ENCODE data around the gene NOS1AP. TPM values are rescaled to one million over a fixed set of nuclear protein-coding genes. Genes with fewer than 3 reads are reported as not detected.

Gene NOS1AP
- total RNA-seq, 2 experiments from 2014 or later = not detected

- Histone ChIP-seq H3K79me2 (ENCODE audit: insufficient read depth, low read depth, low read length) (no peaks in the 10 kb centered on the region), H3K4me3 (ENCODE audit: low read depth, low read length, poor library complexity, severe bottlenecking) (no peak overlapping the region), H3K36me3 (ENCODE audit: insufficient read depth, low read length) (no peaks in the 10 kb centered on the region), H4K20me1 (ENCODE audit: insufficient read depth, low read length) (no peaks in the 10 kb centered on the region), H3K9me2 (ENCODE audit: insufficient read depth, low read length) (no peaks in the 10 kb centered on the region), H3K4me1 (ENCODE audit: insufficient read depth, low read length, poor library complexity, severe bottlenecking) (no peaks in the 10 kb centered on the region), H3K4me2 (ENCODE audit: low read length) (no peak overlapping the region), H3K9me3 (ENCODE audit: low read length) (no peaks in the 10 kb centered on the region), H3K27ac (ENCODE audit: low read depth, low read length, poor library complexity, severe bottlenecking) (no peak overlapping the region), H2AFZ (ENCODE audit: low read length) (no peak overlapping the region)
- POLR2A ChIA-PET = interaction anchor here (1.2 kb wide), 1 partner anchor 10 kb away, joined by 3 read pairs; no protein-coding TSS in a partner anchor
- no TSS peak for BruUV-seq (replicated peaks)
- TF ChIP-seq, protein P1, sequence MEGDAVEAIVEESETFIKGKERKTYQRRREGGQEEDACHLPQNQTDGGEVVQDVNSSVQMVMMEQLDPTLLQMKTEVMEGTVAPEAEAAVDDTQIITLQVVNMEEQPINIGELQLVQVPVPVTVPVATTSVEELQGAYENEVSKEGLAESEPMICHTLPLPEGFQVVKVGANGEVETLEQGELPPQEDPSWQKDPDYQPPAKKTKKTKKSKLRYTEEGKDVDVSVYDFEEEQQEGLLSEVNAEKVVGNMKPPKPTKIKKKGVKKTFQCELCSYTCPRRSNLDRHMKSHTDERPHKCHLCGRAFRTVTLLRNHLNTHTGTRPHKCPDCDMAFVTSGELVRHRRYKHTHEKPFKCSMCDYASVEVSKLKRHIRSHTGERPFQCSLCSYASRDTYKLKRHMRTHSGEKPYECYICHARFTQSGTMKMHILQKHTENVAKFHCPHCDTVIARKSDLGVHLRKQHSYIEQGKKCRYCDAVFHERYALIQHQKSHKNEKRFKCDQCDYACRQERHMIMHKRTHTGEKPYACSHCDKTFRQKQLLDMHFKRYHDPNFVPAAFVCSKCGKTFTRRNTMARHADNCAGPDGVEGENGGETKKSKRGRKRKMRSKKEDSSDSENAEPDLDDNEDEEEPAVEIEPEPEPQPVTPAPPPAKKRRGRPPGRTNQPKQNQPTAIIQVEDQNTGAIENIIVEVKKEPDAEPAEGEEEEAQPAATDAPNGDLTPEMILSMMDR (conservative IDR thresholded peaks at IDR 0.05; ENCODE audit: low read length) = no peak
- TF ChIP-seq EZH2phosphoT487 (IDR thresholded peaks at IDR 0.05; ENCODE audit: borderline replicate concordance, low read depth, low read length) = no peak
- CTCF ChIA-PET (ENCODE audit: unreplicated experiment) = no interaction called here
- intact Hi-C loops (cut with micrococcal nuclease; ENCODE audit: unreplicated experiment) = no loop called here
- DNase-seq (ENCODE audit: low spot score) = no peak
These were observed 16.5 kb downstream of the NOS1AP start for GRCh38 chr1:162085991-162086390.

GRCh38 chr1:162087111-162087510 is 17.6 kb downstream of the NOS1AP start:
- H3K27ac ChIP-seq (ENCODE audit: low read depth, low read length, poor library complexity, severe bottlenecking) = no peak overlapping the region
- no peak overlapping the region for H3K4me2 ChIP-seq (ENCODE audit: low read length)
- no peak overlapping the region for H2AFZ ChIP-seq (ENCODE audit: low read length)
- no peaks in the 10 kb centered on the region for H3K4me1 ChIP-seq (ENCODE audit: insufficient read depth, low read length, poor library complexity, severe bottlenecking)
- no peaks in the 10 kb centered on the region for H3K9me3 ChIP-seq (ENCODE audit: low read length)
- POLR2A ChIA-PET = no interaction called here
- no peaks in the 10 kb centered on the region for H3K9me2 ChIP-seq (ENCODE audit: insufficient read depth, low read length)
- no peaks in the 10 kb centered on the region for H3K36me3 ChIP-seq (ENCODE audit: insufficient read depth, low read length)
- no peak overlapping the region for H3K4me3 ChIP-seq (ENCODE audit: low read depth, low read length, poor library complexity, severe bottlenecking)
- no TSS peak for BruUV-seq (replicated peaks)
- H3K79me2 ChIP-seq (ENCODE audit: insufficient read depth, low read depth, low read length) = no peaks in the 10 kb centered on the region
- no peaks in the 10 kb centered on the region for H4K20me1 ChIP-seq (ENCODE audit: insufficient read depth, low read length)
- no peak for DNase-seq (ENCODE audit: low spot score)
- CTCF ChIA-PET (ENCODE audit: unreplicated experiment) = no interaction called here
- intact Hi-C loops (cut with micrococcal nuclease; ENCODE audit: unreplicated experiment) = no loop called here
- TF ChIP-seq, protein P1 (conservative IDR thresholded peaks at IDR 0.05; ENCODE audit: low read length) = no peak
- no peak for TF ChIP-seq EZH2phosphoT487 (IDR thresholded peaks at IDR 0.05; ENCODE audit: borderline replicate concordance, low read depth, low read length)

- Histone ChIP-seq H3K27ac (ENCODE audit: low read depth, low read length, poor library complexity, severe bottlenecking) (no peak overlapping the region), H3K4me1 (ENCODE audit: insufficient read depth, low read length, poor library complexity, severe bottlenecking) (no peaks in the 10 kb centered on the region), H3K36me3 (ENCODE audit: insufficient read depth, low read length) (no peaks in the 10 kb centered on the region), H3K4me2 (ENCODE audit: low read length) (no peak overlapping the region), H3K79me2 (ENCODE audit: insufficient read depth, low read depth, low read length) (no peaks in the 10 kb centered on the region), H3K9me2 (ENCODE audit: insufficient read depth, low read length) (no peaks in the 10 kb centered on the region), H2AFZ (ENCODE audit: low read length) (no peak overlapping the region), H3K4me3 (ENCODE audit: low read depth, low read length, poor library complexity, severe bottlenecking) (no peak overlapping the region), H4K20me1 (ENCODE audit: insufficient read depth, low read length) (no peaks in the 10 kb centered on the region), H3K9me3 (ENCODE audit: low read length) (no peaks in the 10 kb centered on the region)
- TF ChIP-seq EZH2phosphoT487 (IDR thresholded peaks at IDR 0.05; ENCODE audit: borderline replicate concordance, low read depth, low read length) = no peak
- TF ChIP-seq, protein P1 (conservative IDR thresholded peaks at IDR 0.05; ENCODE audit: low read length) = no peak
- BruUV-seq (replicated peaks) = no TSS peak
- intact Hi-C loops (cut with micrococcal nuclease; ENCODE audit: unreplicated experiment) = no loop called here
- DNase-seq (ENCODE audit: low spot score) = no peak
- CTCF ChIA-PET (ENCODE audit: unreplicated experiment) = no interaction called here
- POLR2A ChIA-PET = no interaction called here
These were observed 18.1 kb downstream of the NOS1AP start for GRCh38 chr1:162087574-162087973.

Measured in OCI-LY7 (cell line).